SK-N-SH (cell line): ENCODE measurements around the gene VDR. TPM values are rescaled to one million over a fixed set of nuclear protein-coding genes. Genes with fewer than 3 reads are reported as not detected.
A peak's percentile ranks its signal among the peaks of the same experiment; 100 is the strongest.

Source experiments
- CTCF ChIA-PET: fragments of 300-600, 350-600 bp; formaldehyde crosslinking; extraction: SDS; loops from one replicate; lab custom pipeline; 2021; lab: Yijun Ruan, JAX
- POLR2A ChIA-PET: fragments of 350-600 bp; sonication (Branson Sonifier 250); formaldehyde crosslinking; extraction: SDS; loops from one replicate; lab custom pipeline; 2020; ENCODE audit warnings: antibody characterized with exemption, inconsistent platforms; lab: Yijun Ruan, JAX
- DNase-seq: peaks from one replicate; pipeline ENCODE4 v3.0.0; 2012
- H2AFZ ChIP-seq: fragments of 200-600 bp; sonication (generic); 2 replicates; pipeline ENCODE4 v1.8.1; 2016; ENCODE audit warnings: antibody characterized with exemption, mild to moderate bottlenecking, low read depth
- H3F3A ChIP-seq: fragments of 200-600 bp; sonication (generic); replicated peaks from 2 replicates; pipeline ENCODE3; 2016; ENCODE audit warnings: antibody characterized with exemption, mild to moderate bottlenecking; ENCODE audit not compliant: insufficient read depth
- H3K27ac ChIP-seq, 2 experiments: fragments of 200-500 bp in 1 of 2; fragments of 200-600 bp in 1 of 2; sonication (Bioruptor generic) in 1 of 2; sonication (generic), shearing (Covaris generic) in 1 of 2; 2 replicates each; pipeline versions ENCODE4 v1.5.1 to v1.6.1; 2014 to 2016; ENCODE audit warnings: low read depth in 2 of 2, inconsistent platforms in 1 of 2, low read length in 1 of 2, mild to moderate bottlenecking in 1 of 2, mixed read lengths in 1 of 2
- H3K27me3 ChIP-seq: fragments of 200-600 bp; sonication (generic), shearing (Covaris generic); 2 replicates; pipeline ENCODE4 v1.6.1; 2016; ENCODE audit warnings: mixed run types; ENCODE audit not compliant: insufficient read depth
- H3K36me3 ChIP-seq, 2 experiments: fragments of 200-500 bp in 1 of 2; fragments of 200-600 bp in 1 of 2; sonication (Bioruptor generic) in 1 of 2; sonication (generic) in 1 of 2; replicated peaks in 1 of 2; 2 replicates each; pipeline versions ENCODE3 to v1.5.1; 2014 to 2016; ENCODE audit warnings: low read length in 1 of 2, mild to moderate bottlenecking in 1 of 2; ENCODE audit not compliant: insufficient read depth in 2 of 2, control insufficient read depth in 1 of 2
- H3K4me1 ChIP-seq, 2 experiments: fragments of 200-500 bp in 1 of 2; fragments of 200-600 bp in 1 of 2; sonication (Bioruptor generic) in 1 of 2; sonication (generic), shearing (Covaris generic) in 1 of 2; 2 replicates each; pipeline versions ENCODE4 v1.5.1 to v1.6.1; 2014 to 2016; ENCODE audit warnings: low read depth in 1 of 2, low read length in 1 of 2, mixed run types in 1 of 2; ENCODE audit not compliant: insufficient read depth in 2 of 2, control insufficient read depth in 1 of 2
- H3K4me2 ChIP-seq: fragments of 200-600 bp; sonication (generic), shearing (Covaris generic); 2 replicates; pipeline ENCODE4 v1.6.1; 2017; ENCODE audit warnings: mixed run types
- H3K4me3 ChIP-seq, 2 experiments: fragments of 200-500 bp in 1 of 2; fragments of 200-600 bp in 1 of 2; sonication (Bioruptor generic) in 1 of 2; sonication (generic), shearing (Covaris generic) in 1 of 2; 2 replicates each; pipeline versions ENCODE4 v1.5.1 to v1.8.1; 2014 to 2016; ENCODE audit warnings: low read depth in 2 of 2, inconsistent platforms in 1 of 2, low read length in 1 of 2, mild to moderate bottlenecking in 1 of 2, mixed read lengths in 1 of 2, moderate library complexity in 1 of 2
- H3K79me2 ChIP-seq: fragments of 200-600 bp; sonication (generic); 2 replicates; pipeline ENCODE4 v1.8.1; 2017; ENCODE audit warnings: mild to moderate bottlenecking; ENCODE audit not compliant: insufficient read depth
- H3K9ac ChIP-seq: fragments of 200-600 bp; sonication (generic); 2 replicates; pipeline ENCODE4 v1.6.1; 2017; ENCODE audit warnings: mixed run types
- H3K9me2 ChIP-seq: fragments of 200-600 bp; sonication (generic); 2 replicates; pipeline ENCODE4 v1.6.1; 2017; ENCODE audit warnings: mixed run types
- H3K9me3 ChIP-seq: fragments of 200-600 bp; sonication (generic); 2 replicates; pipeline ENCODE4 v1.6.1; 2017; ENCODE audit warnings: mixed run types, mild to moderate bottlenecking, moderate library complexity
- H4K20me1 ChIP-seq: fragments of 200-600 bp; sonication (generic); 2 replicates; pipeline ENCODE4 v1.6.1; 2017; ENCODE audit warnings: mild to moderate bottlenecking, mixed run types; ENCODE audit not compliant: insufficient read depth
- CHD2 ChIP-seq: fragments of 150-350 bp; IDR thresholded peaks from 2 replicates; pipeline ENCODE4 v1.6.1; 2018; ENCODE audit warnings: low read length; ENCODE audit not compliant: partially characterized antibody
- EP300 ChIP-seq, 2 experiments: IDR thresholded peaks; 2 replicates each; pipeline versions ENCODE4 v1.4.0 to v1.6.1; 2012; ENCODE audit warnings: borderline replicate concordance in 1 of 2, low read depth in 1 of 2, low read length in 1 of 2
- FOSL2 ChIP-seq: IDR thresholded peaks from 2 replicates; pipeline ENCODE4 v1.4.0; 2012; ENCODE audit warnings: low read depth, mild to moderate bottlenecking, moderate library complexity, borderline replicate concordance
- FOXM1 ChIP-seq: IDR thresholded peaks from 2 replicates; pipeline ENCODE4 v1.4.0; 2012; ENCODE audit warnings: low read depth, mild to moderate bottlenecking
- JUND ChIP-seq: IDR thresholded peaks from 2 replicates; pipeline ENCODE4 v1.4.0; 2012
- MEF2A ChIP-seq: IDR thresholded peaks from 2 replicates; pipeline ENCODE4 v1.4.0; 2012; ENCODE audit warnings: low read depth, borderline replicate concordance
- MXI1 ChIP-seq: IDR thresholded peaks from 2 replicates; pipeline ENCODE4 v1.6.1; 2012; ENCODE audit warnings: mild to moderate bottlenecking, low read depth, low read length, improper control_type of control experiment
- NFIC ChIP-seq: IDR thresholded peaks from 2 replicates; pipeline ENCODE4 v1.4.0; 2012; ENCODE audit warnings: borderline replicate concordance
- POLR2AphosphoS5 ChIP-seq: IDR thresholded peaks from 2 replicates; pipeline ENCODE4 v1.6.1; 2012; ENCODE audit warnings: low read depth, low read length
- SMC3 ChIP-seq: IDR thresholded peaks from 2 replicates; pipeline ENCODE4 v1.6.1; 2012; ENCODE audit warnings: low read depth, low read length, improper control_type of control experiment
- TAF1 ChIP-seq: IDR thresholded peaks from 2 replicates; pipeline ENCODE4 v1.6.1; 2012; ENCODE audit warnings: low read depth, mild to moderate bottlenecking, low read length, moderate library complexity, borderline replicate concordance
- TCF12 ChIP-seq: IDR thresholded peaks from 2 replicates; pipeline ENCODE4 v1.4.0; 2012
- TEAD4 ChIP-seq: IDR thresholded peaks from 2 replicates; pipeline ENCODE4 v1.4.0; 2012; ENCODE audit warnings: mild to moderate bottlenecking, borderline replicate concordance; ENCODE audit not compliant: insufficient read depth
- YY1 ChIP-seq: IDR thresholded peaks from 2 replicates; pipeline ENCODE4 v1.4.0; 2012; ENCODE audit warnings: low read depth, mild to moderate bottlenecking
- WGBS: methylation state at CpG from one replicate; pipeline ENCODE4 v1.1.6; 2017; ENCODE audit warnings: low lambda C conversion rate; 5-methylcytosine and 5-hydroxymethylcytosine counted together
- polyA plus RNA-seq, 3 experiments: library from polyadenylated mRNA; depleted of rRNA; stranded (reverse); fragments of >200 nt; gene quantifications; 2 replicates each; pipeline ENCODE4 v1.2.3, GENCODE V29; 2012
- TF ChIP-seq, protein P1 (sequence below): IDR thresholded peaks from 2 replicates; pipeline ENCODE4 v1.4.0; 2012; ENCODE audit warnings: low read depth
- TF ChIP-seq, protein P2 (sequence below): fragments of 200-600 bp; sonication (generic); IDR thresholded peaks from 2 replicates; pipeline ENCODE4 v1.6.1; 2017; ENCODE audit warnings: antibody characterized with exemption, mild to moderate bottlenecking, moderate library complexity
- TF ChIP-seq, protein P3 (sequence below): IDR thresholded peaks from 2 replicates; pipeline ENCODE4 v1.4.0; 2012; ENCODE audit warnings: low read depth, borderline replicate concordance
- TF ChIP-seq, protein P4 (sequence below): IDR thresholded peaks from 2 replicates; pipeline ENCODE4 v1.6.1; 2012; ENCODE audit warnings: mild to moderate bottlenecking, low read depth, low read length, moderate library complexity
- TF ChIP-seq, protein P5 (sequence below): IDR thresholded peaks from 2 replicates; pipeline ENCODE4; 2012

VDR gene
- polyA plus RNA-seq, 1 of the 3 experiments (the other 2 are of a cell fraction) = 0.33 TPM

DNA sequence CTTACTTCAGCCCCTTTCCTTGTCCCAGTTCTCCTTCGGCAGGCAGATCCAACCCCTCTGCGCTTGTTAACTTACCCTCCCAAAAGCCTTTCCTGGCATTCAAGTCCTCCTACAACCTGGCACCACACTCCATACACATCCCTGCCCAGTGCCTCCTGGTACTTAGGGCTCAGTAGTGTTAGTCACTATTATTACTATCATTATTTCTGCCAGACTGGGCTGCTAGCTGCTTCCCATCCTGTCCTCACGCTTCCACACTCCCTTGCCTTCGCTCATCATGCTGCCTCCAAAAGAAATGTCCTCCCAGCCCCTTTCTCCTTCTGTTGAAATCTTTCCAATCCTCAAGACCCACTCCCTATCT is 83.5 kb downstream of the VDR start (continued):
- TF ChIP-seq, protein P1, sequence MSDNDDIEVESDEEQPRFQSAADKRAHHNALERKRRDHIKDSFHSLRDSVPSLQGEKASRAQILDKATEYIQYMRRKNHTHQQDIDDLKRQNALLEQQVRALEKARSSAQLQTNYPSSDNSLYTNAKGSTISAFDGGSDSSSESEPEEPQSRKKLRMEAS = no peak
- TF ChIP-seq SMC3 (no peak), CHD2 (no peak), MXI1 (no peak), FOXM1 (no peak), POLR2AphosphoS5 (no peak), FOSL2 (no peak)
- TF ChIP-seq, protein P2, sequence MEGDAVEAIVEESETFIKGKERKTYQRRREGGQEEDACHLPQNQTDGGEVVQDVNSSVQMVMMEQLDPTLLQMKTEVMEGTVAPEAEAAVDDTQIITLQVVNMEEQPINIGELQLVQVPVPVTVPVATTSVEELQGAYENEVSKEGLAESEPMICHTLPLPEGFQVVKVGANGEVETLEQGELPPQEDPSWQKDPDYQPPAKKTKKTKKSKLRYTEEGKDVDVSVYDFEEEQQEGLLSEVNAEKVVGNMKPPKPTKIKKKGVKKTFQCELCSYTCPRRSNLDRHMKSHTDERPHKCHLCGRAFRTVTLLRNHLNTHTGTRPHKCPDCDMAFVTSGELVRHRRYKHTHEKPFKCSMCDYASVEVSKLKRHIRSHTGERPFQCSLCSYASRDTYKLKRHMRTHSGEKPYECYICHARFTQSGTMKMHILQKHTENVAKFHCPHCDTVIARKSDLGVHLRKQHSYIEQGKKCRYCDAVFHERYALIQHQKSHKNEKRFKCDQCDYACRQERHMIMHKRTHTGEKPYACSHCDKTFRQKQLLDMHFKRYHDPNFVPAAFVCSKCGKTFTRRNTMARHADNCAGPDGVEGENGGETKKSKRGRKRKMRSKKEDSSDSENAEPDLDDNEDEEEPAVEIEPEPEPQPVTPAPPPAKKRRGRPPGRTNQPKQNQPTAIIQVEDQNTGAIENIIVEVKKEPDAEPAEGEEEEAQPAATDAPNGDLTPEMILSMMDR = no peak

DNA sequence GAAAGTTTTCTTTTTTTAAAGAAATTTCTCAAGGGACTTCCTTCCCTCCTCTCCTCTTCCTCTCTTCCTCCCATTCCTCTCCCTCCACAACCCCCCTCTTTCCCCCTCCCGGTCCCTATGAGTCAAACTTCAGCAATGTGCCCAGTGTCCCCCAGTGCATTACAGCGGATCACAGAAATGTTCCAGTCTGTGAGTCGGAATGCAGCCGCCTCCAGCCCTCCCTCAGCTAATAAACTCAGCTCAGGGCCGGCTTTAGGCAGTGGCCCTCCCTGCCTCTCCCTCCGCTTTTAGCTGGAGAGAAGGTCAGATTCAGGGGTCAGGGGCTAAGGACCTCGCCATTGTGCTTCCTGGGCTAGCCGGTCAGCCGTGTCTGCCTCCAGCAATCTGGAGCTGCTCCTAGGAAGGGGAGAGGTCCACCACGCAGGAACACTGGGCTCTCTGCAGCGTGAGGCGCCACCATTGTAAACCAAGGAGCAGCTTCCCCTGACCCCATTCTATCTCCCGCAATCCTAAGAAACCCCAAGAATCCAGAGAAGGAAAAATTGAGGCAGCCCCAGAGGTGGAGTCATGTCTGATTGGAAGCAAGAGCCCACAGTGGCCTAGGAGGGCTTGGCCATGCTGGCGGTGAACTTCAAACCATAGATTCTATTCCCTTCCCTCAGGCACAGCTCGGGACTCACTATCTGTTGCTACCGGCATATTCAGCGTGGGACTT is 84.0 kb downstream of the VDR start:
- Histone ChIP-seq H3F3A (peaks cover 9% of the 10 kb centered on the region), H3K4me3 (peak overlapping the region; percentile 63 to 83), H3K27ac (peak overlapping the region; percentile 90 to 92), H3K79me2 (peaks cover 51% of the 10 kb centered on the region)
- peak; percentile 61 for DNase-seq
- no peak for TF ChIP-seq YY1
- TF ChIP-seq NFIC = peak; percentile 54; the same call in 1 of the 2 replicates
- TF ChIP-seq TEAD4 = peak; percentile 96
- TF ChIP-seq TCF12 = peak; percentile 80
- peak; percentile 98 for TF ChIP-seq JUND
- TF ChIP-seq MEF2A = no peak
- peak in 1 of 2 experiments; percentile 61; a peak in 1 of 4 replicates for TF ChIP-seq EP300 (IDR thresholded peaks at IDR 0.05; ENCODE audit: borderline replicate concordance in 1 of 2, low read depth in 1 of 2, low read length in 1 of 2)
- TF ChIP-seq FOSL2 = peak; percentile 95
- TF ChIP-seq TAF1 = peak; percentile 82
- TF ChIP-seq, protein P3, sequence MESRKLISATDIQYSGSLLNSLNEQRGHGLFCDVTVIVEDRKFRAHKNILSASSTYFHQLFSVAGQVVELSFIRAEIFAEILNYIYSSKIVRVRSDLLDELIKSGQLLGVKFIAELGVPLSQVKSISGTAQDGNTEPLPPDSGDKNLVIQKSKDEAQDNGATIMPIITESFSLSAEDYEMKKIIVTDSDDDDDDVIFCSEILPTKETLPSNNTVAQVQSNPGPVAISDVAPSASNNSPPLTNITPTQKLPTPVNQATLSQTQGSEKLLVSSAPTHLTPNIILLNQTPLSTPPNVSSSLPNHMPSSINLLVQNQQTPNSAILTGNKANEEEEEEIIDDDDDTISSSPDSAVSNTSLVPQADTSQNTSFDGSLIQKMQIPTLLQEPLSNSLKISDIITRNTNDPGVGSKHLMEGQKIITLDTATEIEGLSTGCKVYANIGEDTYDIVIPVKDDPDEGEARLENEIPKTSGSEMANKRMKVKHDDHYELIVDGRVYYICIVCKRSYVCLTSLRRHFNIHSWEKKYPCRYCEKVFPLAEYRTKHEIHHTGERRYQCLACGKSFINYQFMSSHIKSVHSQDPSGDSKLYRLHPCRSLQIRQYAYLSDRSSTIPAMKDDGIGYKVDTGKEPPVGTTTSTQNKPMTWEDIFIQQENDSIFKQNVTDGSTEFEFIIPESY = 0 out of 2 replicates have a peak, but pooled peaks have one; percentile 57
- TF ChIP-seq, protein P4, sequence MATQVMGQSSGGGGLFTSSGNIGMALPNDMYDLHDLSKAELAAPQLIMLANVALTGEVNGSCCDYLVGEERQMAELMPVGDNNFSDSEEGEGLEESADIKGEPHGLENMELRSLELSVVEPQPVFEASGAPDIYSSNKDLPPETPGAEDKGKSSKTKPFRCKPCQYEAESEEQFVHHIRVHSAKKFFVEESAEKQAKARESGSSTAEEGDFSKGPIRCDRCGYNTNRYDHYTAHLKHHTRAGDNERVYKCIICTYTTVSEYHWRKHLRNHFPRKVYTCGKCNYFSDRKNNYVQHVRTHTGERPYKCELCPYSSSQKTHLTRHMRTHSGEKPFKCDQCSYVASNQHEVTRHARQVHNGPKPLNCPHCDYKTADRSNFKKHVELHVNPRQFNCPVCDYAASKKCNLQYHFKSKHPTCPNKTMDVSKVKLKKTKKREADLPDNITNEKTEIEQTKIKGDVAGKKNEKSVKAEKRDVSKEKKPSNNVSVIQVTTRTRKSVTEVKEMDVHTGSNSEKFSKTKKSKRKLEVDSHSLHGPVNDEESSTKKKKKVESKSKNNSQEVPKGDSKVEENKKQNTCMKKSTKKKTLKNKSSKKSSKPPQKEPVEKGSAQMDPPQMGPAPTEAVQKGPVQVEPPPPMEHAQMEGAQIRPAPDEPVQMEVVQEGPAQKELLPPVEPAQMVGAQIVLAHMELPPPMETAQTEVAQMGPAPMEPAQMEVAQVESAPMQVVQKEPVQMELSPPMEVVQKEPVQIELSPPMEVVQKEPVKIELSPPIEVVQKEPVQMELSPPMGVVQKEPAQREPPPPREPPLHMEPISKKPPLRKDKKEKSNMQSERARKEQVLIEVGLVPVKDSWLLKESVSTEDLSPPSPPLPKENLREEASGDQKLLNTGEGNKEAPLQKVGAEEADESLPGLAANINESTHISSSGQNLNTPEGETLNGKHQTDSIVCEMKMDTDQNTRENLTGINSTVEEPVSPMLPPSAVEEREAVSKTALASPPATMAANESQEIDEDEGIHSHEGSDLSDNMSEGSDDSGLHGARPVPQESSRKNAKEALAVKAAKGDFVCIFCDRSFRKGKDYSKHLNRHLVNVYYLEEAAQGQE = 0 out of 2 replicates have a peak, but pooled peaks have one; percentile 16
- TF ChIP-seq, protein P5, sequence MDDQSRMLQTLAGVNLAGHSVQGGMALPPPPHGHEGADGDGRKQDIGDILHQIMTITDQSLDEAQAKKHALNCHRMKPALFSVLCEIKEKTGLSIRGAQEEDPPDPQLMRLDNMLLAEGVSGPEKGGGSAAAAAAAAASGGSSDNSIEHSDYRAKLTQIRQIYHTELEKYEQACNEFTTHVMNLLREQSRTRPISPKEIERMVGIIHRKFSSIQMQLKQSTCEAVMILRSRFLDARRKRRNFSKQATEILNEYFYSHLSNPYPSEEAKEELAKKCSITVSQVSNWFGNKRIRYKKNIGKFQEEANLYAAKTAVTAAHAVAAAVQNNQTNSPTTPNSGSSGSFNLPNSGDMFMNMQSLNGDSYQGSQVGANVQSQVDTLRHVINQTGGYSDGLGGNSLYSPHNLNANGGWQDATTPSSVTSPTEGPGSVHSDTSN = peak; percentile 60
- TF ChIP-seq POLR2AphosphoS5 = peak; percentile 62; the same call in 1 of the 2 replicates
- TF ChIP-seq, protein P1 = no peak; the same call in 1 of the 2 replicates
- TF ChIP-seq, all 33 proteins: peak for 11
- Histone ChIP-seq H3K9ac (peak overlapping the region; percentile 98), H3K9me2 (no peaks in the 10 kb centered on the region), H3K4me1 (peaks cover 35 to 40% of the 10 kb centered on the region in 2 experiments), H3K36me3 (peaks cover 3% of the 10 kb centered on the region in 2 experiments), H4K20me1 (peaks cover 29% of the 10 kb centered on the region), H2AFZ (peak overlapping the region; percentile 32), H3K9me3 (no peaks in the 10 kb centered on the region), H3K4me2 (peak overlapping the region; percentile 96), H3K27me3 (no peaks in the 10 kb centered on the region)
- ChIA-PET POLR2A (interaction anchor here (1.0 to 1.3 kb wide), 3 partner anchors 8 to 17 kb away, joined by 3 to 5 read pairs (median 5); no protein-coding TSS in a partner anchor), CTCF (interaction anchor here (0.7 to 7.3 kb wide), 9 partner anchors 11 to 107 kb away, joined by 3 to 59 read pairs (median 4); no protein-coding TSS in a partner anchor)
- WGBS = 34% methylated on average over 15 of the region's 17 CpGs
